Mesenteric fat pad (tissue), 1 donor: Measurements from ENCODE around the gene JTB. TPM values are rescaled to one million over a fixed set of nuclear protein-coding genes. Genes with fewer than 3 reads are reported as not detected.
A peak's percentile ranks its signal among the peaks of the same experiment; 100 is the strongest.
"Not testable (repeated sequence)": the region's sequence is repeated elsewhere in the genome, so short reads cannot be mapped to it uniquely, and the experiment has no call there.

Source experiments
- DNase-seq: peaks from one replicate; pipeline ENCODE4 v3.0.0-alpha.2; 2020; ENCODE audit warnings: low spot score
- total RNA-seq: library from RNA; stranded (reverse); fragmentation: NEBNext Ultra II Directional; extraction: Animal tissue kit (Norgen Biotek cat#: 25700); gene quantifications from one replicate; pipeline ENCODE4 v1.2.1, GENCODE V29; 2021
- donor health status: DM: yes; HTN: yes; CAD: no.

The JTB gene
- total RNA-seq, 1 donor from 2014 or later, result 102 TPM

- not testable (repeated sequence) for DNase-seq
Observed at GRCh38 chr1:153979091-153979490, 1.6 kb upstream of the JTB start.

GRCh38 chr1:153978274-153978909 is 918 bp upstream of the JTB start:
- no peak for DNase-seq

GRCh38 chr1:153976819-153977249 is 640 bp downstream of the JTB start:
- no peak for DNase-seq

GRCh38 chr1:153973525-153973924 is 3.9 kb downstream of the JTB start:
- no peak for DNase-seq

- no peak for DNase-seq
Observed at GRCh38 chr1:153973071-153973470, 4.4 kb downstream of the JTB start.

- DNase-seq, result no peak
Observed at GRCh38 chr1:153970346-153970745, 7.1 kb downstream of the JTB start.

GRCh38 chr1:153968972-153969371 is 8.5 kb downstream of the JTB start:
- no peak for DNase-seq

- DNase-seq, result no peak
Observed at GRCh38 chr1:153968408-153968807, 9.1 kb downstream of the JTB start.

- no peak for DNase-seq
Observed at GRCh38 chr1:153968000-153968363, 9.5 kb downstream of the JTB start.

- peak; percentile 94 for DNase-seq
Observed at GRCh38 chr1:153967107-153967999, 10.1 kb downstream of the JTB start, which contains the start of gene CREB3L4. TSS of gene CREB3L4 (plus strand) at chr1:153967902. CDS start at chr1:153968526, 624 bp downstream.

- DNase-seq, result no peak
Observed at GRCh38 chr1:153963850-153964331, 13.6 kb downstream of the JTB start.

- DNase-seq, result peak; percentile 98
Observed at GRCh38 chr1:153963030-153963849, 14.2 kb downstream of the JTB start, which contains the start of gene SLC39A1. TSS of gene SLC39A1 (minus strand) at chr1:153963537. CDS start at chr1:153962715, 822 bp downstream.

GRCh38 chr1:153962088-153963029 is 15.1 kb downstream of the JTB start:
- no peak for DNase-seq

GRCh38 chr1:153961421-153961820 is 16.1 kb downstream of the JTB start:
- DNase-seq, result no peak

GRCh38 chr1:153960206-153960605 is 17.3 kb downstream of the JTB start:
- no peak for DNase-seq

- DNase-seq, result no peak
Observed at GRCh38 chr1:153959454-153959853, 18.0 kb downstream of the JTB start.

GRCh38 chr1:153958961-153959260 is 18.6 kb downstream of the JTB start:
- DNase-seq, result no peak

GRCh38 chr1:153958111-153958960 is 19.1 kb downstream of the JTB start, which contains the start of gene CRTC2:
TSS of gene CRTC2 (minus strand) at chr1:153958612. CDS start at chr1:153958497, 115 bp downstream.
- peak; percentile 98 for DNase-seq

GRCh38 chr1:153957744-153958110 is 19.7 kb downstream of the JTB start:
- no peak for DNase-seq
